Erythroblast (primary cell): ENCODE data around the gene COA4.

Experiments used
- DNase-seq, 2 experiments: peaks; one replicate each; lab custom pipeline; 2025; lab: John Stamatoyannopoulos, UW
- GATA1 ChIP-seq: IDR thresholded peaks from 2 replicates; pipeline ENCODE4 v1.6.1; 2011; ENCODE audit warnings: low read depth, mild to moderate bottlenecking, control low read depth, low read length, moderate library complexity
- POLR2A ChIP-seq: IDR thresholded peaks from 2 replicates; pipeline ENCODE4 v1.6.1; 2011; ENCODE audit warnings: mild to moderate bottlenecking, low read length

COA4 gene

DNA sequence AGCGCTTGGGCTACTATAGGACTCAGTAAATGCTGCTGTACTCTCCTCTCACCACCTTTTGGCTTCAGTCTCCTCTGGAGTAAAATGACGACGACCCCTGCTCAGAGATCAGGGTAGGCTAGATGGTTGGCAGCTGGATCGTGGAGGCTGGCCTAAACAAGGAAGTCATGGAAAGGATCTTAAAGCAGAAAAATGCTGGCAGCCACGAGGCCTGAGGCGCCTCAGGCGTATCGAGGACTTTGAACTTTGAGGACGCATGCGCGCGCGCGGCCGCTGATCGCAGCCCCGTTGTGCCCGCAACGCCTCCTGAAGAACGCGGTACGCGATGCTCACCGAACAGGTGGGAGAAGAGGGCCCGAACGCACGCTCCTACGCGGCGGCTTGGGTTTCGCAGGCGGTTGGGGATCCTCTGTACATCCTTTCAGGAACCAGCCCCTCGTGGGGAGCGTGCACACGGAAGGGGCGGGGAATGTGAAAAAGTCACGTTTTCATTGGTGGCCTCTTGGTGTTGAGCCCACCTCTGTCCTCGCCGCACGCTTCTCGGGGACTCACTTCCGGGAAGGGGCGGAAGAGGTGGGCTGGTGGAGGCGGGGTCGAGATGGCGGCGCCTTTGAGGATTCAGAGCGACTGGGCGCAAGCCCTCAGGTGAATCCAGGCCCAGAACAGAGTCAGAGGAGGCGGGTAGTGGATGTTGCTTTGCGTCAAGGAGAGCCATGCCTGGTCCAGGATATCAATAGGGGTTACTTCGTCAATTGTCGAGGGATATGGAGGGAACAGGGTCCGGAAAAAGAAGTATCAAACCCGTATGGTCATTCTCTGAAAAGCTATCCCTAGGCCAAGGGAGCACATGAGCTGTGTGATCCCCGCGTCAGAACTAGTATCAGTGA, at the start of gene COA4, which contains the start of gene PAAF1:
Gene COA4 (minus strand): TSS at position 423 of the 887 bp plus-strand sequence. CDS start 3,468 bp downstream, outside the sequence.
Gene PAAF1 (plus strand): TSS at position 576 of the 887 bp plus-strand sequence. CDS start 23 bp downstream, at position 599.
- TF ChIP-seq POLR2A (peak; percentile 92), GATA1 (no peak)
- DNase-seq = peak; percentile 96

- no peak for TF ChIP-seq POLR2A
- no peak for TF ChIP-seq GATA1
- DNase-seq = no peak
These were observed 44.5 kb upstream of the COA4 start for GRCh38 chr11:73921180-73921579.

DNA sequence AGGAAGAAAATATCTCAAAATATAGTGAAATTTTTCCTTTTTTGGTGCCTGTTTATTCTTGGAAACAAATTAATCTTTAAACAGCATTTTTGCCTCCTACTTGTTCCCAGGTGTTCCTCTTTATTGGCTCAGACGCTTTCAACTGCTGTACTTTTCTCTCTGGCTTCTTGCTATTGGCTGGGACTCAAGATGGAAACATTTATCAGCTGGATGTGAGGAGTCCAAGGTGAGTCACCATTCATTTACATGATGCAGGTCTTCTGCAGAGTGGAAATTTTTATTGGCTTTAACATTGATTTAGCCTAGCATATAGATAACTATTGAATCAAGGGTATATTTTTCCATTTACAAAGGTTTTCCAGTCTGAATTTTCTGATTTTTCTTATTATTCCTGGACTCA, 39.8 kb upstream of the COA4 start:
- TF ChIP-seq GATA1 (no peak), POLR2A (no peak)
- peak in 1 of 2 experiments; percentile 8 for DNase-seq

DNA sequence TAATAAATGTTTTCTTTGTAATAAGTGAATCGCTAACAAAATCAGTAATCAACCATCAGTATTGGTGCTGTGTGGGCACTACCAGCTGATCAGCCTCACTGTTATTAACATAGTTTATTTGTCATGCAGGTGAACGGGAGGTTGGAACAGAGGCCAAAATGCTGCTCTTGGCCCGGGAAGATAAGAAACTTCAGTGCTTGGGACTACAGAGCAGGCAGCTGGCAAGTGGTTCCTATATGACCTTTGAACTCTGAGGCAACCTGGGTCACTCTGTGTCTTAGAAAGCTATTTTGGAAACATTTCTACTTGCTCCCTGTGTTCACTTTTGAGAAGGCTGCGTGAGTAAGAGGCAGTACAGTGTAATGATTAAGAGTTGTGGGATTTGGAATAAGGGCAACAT, 37.6 kb upstream of the COA4 start:
- peak; percentile 7 to 16 for DNase-seq
- TF ChIP-seq POLR2A (no peak), GATA1 (no peak)

DNA sequence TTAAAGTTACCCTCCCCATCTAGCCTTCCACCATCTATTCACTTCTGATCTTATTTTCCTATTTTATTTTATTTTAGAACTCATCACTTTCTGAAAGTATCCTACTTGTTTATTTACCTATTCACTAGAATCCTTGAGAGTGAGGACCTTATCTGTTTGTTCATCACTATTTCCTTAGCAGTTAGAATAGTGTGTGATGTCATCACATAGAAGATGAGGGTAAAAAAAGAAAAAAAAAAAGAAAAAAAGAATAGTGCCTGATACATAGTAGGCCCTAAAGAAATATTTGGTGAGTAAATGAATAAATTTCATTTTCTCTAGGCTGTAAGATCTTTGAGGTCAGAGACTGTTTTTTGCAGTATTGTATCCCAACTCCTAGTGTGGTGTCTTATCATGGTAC, 36.8 kb upstream of the COA4 start:
- TF ChIP-seq POLR2A (no peak), GATA1 (no peak)
- DNase-seq = no peak

DNA sequence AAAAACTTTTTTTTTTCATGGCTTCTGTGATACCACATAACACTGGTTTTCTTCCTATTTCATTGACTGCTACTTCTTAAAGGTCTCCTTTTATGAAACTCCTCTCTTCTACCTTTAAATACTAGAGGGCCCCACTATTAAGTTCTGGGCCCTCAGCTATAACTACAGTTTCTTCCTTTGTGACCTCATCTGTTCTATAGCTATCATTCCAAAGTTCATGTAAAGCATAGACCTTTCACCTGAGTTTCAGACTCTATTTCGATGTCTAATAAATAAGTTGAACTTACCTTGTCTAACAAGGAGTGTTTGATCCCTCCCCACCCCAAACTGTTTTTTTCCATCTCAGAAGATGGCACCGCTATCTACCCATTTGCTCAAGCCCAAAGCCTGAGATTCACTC, 35.4 kb upstream of the COA4 start:
- TF ChIP-seq POLR2A (no peak), GATA1 (no peak)
- no peak for DNase-seq

GRCh38 chr11:73907191-73907590, 30.5 kb upstream of the COA4 start:
- DNase-seq = peak; percentile 54 to 74
- TF ChIP-seq POLR2A = no peak
- TF ChIP-seq GATA1 = no peak

DNA sequence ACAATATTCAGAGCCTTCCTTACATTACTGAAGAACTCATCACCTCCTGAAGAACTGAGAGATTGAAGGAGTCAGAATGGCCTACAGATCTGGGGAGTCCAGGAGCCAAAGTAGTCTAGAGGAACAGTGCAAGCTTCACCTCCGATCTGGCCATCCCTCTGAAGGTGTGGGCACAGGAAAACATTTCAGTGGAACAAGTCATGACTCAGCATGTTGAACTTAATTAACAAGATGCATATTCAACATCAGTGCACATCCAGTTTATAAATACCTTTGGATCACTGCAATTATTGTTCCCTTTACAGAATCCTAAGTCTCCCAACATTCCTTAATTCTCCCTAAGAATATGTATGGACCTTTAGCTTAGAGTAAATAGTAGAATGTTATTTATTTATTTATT, 25.7 kb upstream of the COA4 start:
- TF ChIP-seq GATA1 = no peak
- TF ChIP-seq POLR2A = no peak
- DNase-seq = peak in 1 of 2 experiments; percentile 9

DNA sequence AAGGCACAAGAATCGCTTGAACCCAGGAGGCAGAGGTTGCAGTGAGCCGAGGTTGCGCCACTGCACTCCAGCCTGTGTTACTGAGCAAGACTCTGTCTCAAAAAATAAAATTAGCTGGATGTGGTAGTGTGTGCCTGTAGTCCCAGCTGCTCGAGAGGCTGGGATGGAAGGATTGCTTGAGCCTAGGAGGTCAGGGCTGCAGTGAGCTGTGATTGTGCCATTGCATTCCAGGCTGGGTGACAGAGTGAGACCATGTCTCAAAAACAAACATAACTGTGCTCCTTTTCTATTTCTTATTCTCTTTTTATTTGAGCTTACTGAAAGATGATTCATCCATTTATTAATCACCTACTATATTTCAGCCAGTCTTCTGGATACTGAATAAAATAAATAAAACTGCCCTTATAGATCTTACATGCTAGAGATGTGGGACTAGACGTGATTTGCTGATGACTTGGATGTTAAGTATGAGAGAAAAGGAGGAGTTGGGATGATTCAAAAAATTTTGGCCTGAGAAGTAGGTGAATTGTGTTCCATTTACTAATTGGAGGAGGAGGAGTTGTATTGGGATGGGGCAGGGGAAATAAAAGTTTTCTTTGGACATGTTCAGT, 18.2 kb upstream of the COA4 start:
- TF ChIP-seq POLR2A = no peak
- no peak for TF ChIP-seq GATA1
- DNase-seq = no peak

DNA sequence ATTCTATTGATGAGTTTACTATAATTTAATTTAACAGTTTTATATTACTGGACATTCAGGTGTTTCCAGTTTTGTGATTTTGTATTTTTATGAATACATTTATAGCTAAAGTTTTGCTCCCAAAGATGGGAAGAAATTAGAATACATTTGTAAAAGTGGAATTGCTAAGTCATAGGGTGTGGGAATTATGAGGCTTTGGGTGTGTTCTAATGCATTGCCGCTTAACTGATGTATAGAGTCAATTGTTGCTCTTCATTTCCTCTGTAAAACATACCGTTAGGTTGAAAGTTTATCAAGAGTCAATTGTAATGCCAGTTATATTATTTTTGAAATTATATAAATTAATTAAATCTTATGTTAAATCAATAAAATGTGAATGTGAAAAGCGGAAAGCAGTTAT, 16.4 kb upstream of the COA4 start:
- TF ChIP-seq GATA1 = no peak
- TF ChIP-seq POLR2A = no peak
- DNase-seq = peak; percentile 22 to 38

GRCh38 chr11:73889536-73889935, 12.9 kb upstream of the COA4 start:
- DNase-seq = no peak

GRCh38 chr11:73889019-73889418, 12.4 kb upstream of the COA4 start:
- TF ChIP-seq GATA1 (no peak), POLR2A (no peak)
- DNase-seq = no peak

More at GRCh38 chr11:73889536-73889935, 12.9 kb upstream of the COA4 start:
- TF ChIP-seq POLR2A = no peak
- no peak for TF ChIP-seq GATA1

GRCh38 chr11:73888244-73888643, 11.6 kb upstream of the COA4 start:
- no peak for DNase-seq
- TF ChIP-seq POLR2A (no peak), GATA1 (no peak)

- no peak for TF ChIP-seq GATA1
- no peak for TF ChIP-seq POLR2A
- no peak for DNase-seq
These were observed 7.2 kb upstream of the COA4 start for GRCh38 chr11:73883856-73884255.

- peak; percentile 36 to 51 for DNase-seq
These were observed 3.8 kb upstream of the COA4 start for GRCh38 chr11:73880449-73880848.
